Parathyroid adenoma (tissue), 2 donors: ENCODE results near the gene NPVF.

Experiments used
- H2AFZ ChIP-seq: fragments of 300-600 bp; sonication (generic); one replicate; pipeline ENCODE4 v1.7.0; 2017; ENCODE audit warnings: antibody characterized with exemption, mild to moderate bottlenecking
- H3K27ac ChIP-seq: fragments of 300-600 bp; sonication (generic); one replicate; pipeline ENCODE4 v1.7.0; 2017
- H3K27me3 ChIP-seq: fragments of 300-600 bp; sonication (generic); one replicate; pipeline ENCODE4 v1.7.0; 2017; ENCODE audit warnings: low read length; ENCODE audit not compliant: control insufficient read depth, insufficient read depth
- H3K36me3 ChIP-seq: fragments of 300-600 bp; sonication (generic); one replicate; pipeline ENCODE4 v1.7.0; 2017; ENCODE audit warnings: low read length; ENCODE audit not compliant: control insufficient read depth, insufficient read depth
- H3K4me1 ChIP-seq: fragments of 300-600 bp; sonication (generic); one replicate; pipeline ENCODE4 v1.7.0; 2017; ENCODE audit warnings: control low read depth
- H3K4me2 ChIP-seq: fragments of 300-600 bp; sonication (generic); one replicate; pipeline ENCODE4 v1.7.0; 2017; ENCODE audit warnings: low read length
- H3K4me3 ChIP-seq: fragments of 300-600 bp; sonication (generic); one replicate; pipeline ENCODE4 v1.7.0; 2017; ENCODE audit warnings: low read depth, low read length
- H3K79me2 ChIP-seq: fragments of 300-600 bp; sonication (generic); one replicate; pipeline ENCODE4 v1.7.0; 2017; ENCODE audit warnings: control low read depth
- H3K9ac ChIP-seq: fragments of 300-600 bp; sonication (generic); one replicate; pipeline ENCODE4 v1.7.0; 2017; ENCODE audit warnings: mild to moderate bottlenecking
- H3K9me3 ChIP-seq: fragments of 300-600 bp; sonication (generic); one replicate; pipeline ENCODE4 v1.7.0; 2017; ENCODE audit warnings: low read length; ENCODE audit not compliant: control insufficient read depth
- TF ChIP-seq, protein P1 (sequence below): fragments of 300-600 bp; sonication (generic); IDR thresholded peaks from one replicate; pipeline ENCODE4 v1.7.0; 2017; ENCODE audit warnings: antibody characterized with exemption, mild to moderate bottlenecking
- donor health status: primary hyperparathyroidism.

NPVF gene

DNA sequence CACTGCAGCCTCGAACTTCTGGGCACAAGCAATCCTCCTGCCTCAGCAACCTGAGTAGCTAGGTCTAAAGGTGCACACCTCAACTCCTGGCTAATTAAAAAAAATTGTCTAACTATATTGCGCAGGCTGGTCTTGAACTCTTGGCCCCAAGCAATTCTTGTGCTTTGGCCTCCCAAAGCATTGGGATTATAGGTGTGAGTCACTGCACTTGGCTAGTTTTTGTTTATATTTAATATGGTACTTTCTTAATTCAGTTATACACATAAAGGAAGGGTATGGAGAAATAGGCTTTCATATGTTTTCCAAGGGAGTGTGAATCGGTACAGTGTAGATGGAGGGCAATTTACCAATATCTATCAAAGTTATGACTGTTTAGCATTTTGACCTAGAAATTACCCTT is 20.4 kb downstream of the NPVF start:
- Histone ChIP-seq H3K27me3 (no peaks in the 10 kb centered on the region), H3K27ac (no peak overlapping the region), H3K79me2 (no peaks in the 10 kb centered on the region), H3K9me3 (peaks cover 4% of the 10 kb centered on the region), H3K4me2 (no peak overlapping the region), H3K9ac (no peak overlapping the region), H2AFZ (no peak overlapping the region), H3K36me3 (no peaks in the 10 kb centered on the region), H3K4me3 (no peak overlapping the region), H3K4me1 (no peaks in the 10 kb centered on the region)
- TF ChIP-seq, protein P1, sequence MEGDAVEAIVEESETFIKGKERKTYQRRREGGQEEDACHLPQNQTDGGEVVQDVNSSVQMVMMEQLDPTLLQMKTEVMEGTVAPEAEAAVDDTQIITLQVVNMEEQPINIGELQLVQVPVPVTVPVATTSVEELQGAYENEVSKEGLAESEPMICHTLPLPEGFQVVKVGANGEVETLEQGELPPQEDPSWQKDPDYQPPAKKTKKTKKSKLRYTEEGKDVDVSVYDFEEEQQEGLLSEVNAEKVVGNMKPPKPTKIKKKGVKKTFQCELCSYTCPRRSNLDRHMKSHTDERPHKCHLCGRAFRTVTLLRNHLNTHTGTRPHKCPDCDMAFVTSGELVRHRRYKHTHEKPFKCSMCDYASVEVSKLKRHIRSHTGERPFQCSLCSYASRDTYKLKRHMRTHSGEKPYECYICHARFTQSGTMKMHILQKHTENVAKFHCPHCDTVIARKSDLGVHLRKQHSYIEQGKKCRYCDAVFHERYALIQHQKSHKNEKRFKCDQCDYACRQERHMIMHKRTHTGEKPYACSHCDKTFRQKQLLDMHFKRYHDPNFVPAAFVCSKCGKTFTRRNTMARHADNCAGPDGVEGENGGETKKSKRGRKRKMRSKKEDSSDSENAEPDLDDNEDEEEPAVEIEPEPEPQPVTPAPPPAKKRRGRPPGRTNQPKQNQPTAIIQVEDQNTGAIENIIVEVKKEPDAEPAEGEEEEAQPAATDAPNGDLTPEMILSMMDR, result no peak

DNA sequence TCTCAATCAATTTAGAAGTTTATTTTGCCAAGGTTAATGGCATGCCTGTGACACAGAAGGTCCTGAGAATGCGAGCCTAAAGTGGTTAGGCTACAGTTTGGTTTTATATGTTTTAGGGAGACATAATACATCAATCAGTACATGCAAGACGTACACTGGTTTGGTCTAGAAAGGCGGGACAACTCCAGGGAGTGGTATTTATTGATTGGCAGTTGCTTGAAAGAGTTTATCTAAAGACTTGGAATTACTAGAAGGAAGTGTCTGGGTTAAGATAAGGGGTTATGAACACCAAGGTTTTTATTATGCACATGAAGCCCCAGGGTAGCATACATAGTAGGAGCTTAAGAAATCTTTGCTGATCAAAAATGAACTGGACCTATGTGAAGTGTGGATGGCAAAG is 21.5 kb downstream of the NPVF start:
- H3K4me3 ChIP-seq, result no peak overlapping the region
- H3K79me2 ChIP-seq, result no peaks in the 10 kb centered on the region
- no peak overlapping the region for H3K27ac ChIP-seq
- no peaks in the 10 kb centered on the region for H3K36me3 ChIP-seq
- H3K27me3 ChIP-seq, result no peaks in the 10 kb centered on the region
- TF ChIP-seq, protein P1, result no peak
- H3K9ac ChIP-seq, result no peak overlapping the region
- no peak overlapping the region for H3K4me2 ChIP-seq
- no peak overlapping the region for H2AFZ ChIP-seq
- H3K9me3 ChIP-seq, result peaks cover 4% of the 10 kb centered on the region
- no peaks in the 10 kb centered on the region for H3K4me1 ChIP-seq

DNA sequence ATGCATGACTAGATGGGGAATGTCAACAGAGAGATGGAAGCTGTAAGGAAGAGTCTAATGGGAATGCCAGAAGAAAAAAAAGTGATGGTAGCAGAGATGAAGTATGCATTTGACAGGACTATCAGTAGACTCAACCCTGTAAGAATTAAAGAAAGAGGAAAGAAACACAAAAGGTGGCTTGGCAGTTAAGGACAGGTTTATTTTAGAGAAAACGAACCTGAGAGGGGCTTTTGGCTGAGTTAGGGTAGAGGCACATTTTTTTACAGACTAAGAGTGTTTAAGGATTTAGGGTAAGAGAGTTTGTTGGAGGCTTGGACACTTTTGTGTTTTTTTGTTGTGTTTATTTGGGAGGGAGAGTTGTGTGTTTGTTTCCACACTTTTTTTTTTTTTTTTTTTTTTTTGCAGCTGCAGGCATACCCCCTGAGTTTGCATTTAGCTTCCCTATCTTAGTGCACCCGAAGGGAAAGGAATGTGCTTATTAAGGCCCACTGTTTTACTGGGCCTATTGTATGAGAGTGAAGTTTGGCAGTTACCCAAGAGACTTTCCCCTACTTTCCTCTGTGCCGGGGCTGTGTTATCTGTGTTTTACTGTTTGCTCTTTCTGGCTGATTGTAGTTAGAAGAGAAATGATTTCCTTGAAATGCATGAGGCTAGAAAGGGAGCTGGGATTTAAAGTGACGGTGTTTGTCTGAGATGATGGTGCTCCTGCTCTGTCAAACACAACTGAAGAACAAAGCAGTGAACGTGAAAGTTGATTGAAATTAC is 32.0 kb downstream of the NPVF start:
- Histone ChIP-seq H3K9me3 (no peaks in the 10 kb centered on the region), H3K27ac (no peak overlapping the region), H3K4me1 (no peaks in the 10 kb centered on the region), H2AFZ (no peak overlapping the region), H3K9ac (no peak overlapping the region), H3K36me3 (no peaks in the 10 kb centered on the region), H3K4me3 (no peak overlapping the region), H3K4me2 (no peak overlapping the region), H3K27me3 (no peaks in the 10 kb centered on the region), H3K79me2 (no peaks in the 10 kb centered on the region)
- TF ChIP-seq, protein P1, result no peak

DNA sequence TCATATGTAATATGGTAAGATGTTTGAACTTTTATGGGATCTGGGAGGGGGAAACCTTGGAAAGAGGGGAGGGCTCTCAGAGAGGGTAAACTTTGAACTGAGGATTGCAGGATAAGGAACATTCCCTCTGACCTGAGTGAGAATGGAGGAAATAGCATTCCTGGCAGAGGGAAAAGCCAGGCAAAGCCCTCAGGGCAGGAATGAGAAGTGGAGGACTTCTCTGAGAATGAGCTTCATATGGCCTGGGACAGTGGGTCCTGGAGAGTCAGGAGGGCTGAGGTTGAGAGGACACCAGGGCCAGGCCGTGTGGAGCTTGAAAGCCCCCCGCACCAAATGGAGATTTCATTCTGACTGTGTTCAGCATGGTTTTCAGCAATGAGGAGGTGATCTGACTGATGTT is 34.2 kb downstream of the NPVF start:
- Histone ChIP-seq H3K27ac (no peak overlapping the region), H3K4me2 (no peak overlapping the region), H3K36me3 (no peaks in the 10 kb centered on the region), H3K9me3 (no peaks in the 10 kb centered on the region), H3K9ac (no peak overlapping the region), H3K4me1 (no peaks in the 10 kb centered on the region), H3K4me3 (no peak overlapping the region), H2AFZ (no peak overlapping the region), H3K79me2 (no peaks in the 10 kb centered on the region), H3K27me3 (no peaks in the 10 kb centered on the region)
- TF ChIP-seq, protein P1, result no peak

DNA sequence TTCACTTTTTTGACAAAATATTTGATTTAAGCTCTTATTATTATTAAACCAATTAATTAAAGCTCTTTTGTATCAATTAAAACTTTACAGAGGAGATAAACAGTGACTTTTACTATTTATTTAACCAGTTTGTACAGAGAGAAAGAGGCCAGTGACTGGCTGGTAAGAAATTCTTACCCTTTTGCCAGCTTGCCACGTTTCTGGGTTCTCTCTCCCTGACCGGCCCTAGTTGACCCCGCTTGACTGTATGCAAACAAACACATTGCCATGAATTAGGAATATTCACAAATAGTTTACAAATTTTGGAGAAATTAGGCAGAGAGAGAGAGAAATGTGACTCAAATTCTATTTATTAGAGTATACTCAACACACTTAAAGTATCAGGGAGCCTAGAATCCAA is 36.2 kb downstream of the NPVF start:
- no peaks in the 10 kb centered on the region for H3K36me3 ChIP-seq
- H2AFZ ChIP-seq, result no peak overlapping the region
- no peak overlapping the region for H3K4me3 ChIP-seq
- no peaks in the 10 kb centered on the region for H3K4me1 ChIP-seq
- TF ChIP-seq, protein P1, result no peak
- H3K27me3 ChIP-seq, result no peaks in the 10 kb centered on the region
- no peak overlapping the region for H3K27ac ChIP-seq
- no peaks in the 10 kb centered on the region for H3K79me2 ChIP-seq
- no peaks in the 10 kb centered on the region for H3K9me3 ChIP-seq
- H3K4me2 ChIP-seq, result no peak overlapping the region
- no peak overlapping the region for H3K9ac ChIP-seq
